Measurements from ENCODE around the gene EBF4. TPM values are rescaled to one million over a fixed set of nuclear protein-coding genes. Genes with fewer than 3 reads are reported as not detected.

The EBF4 gene
- polyA plus RNA-seq, 3 donors: 0.12 TPM; not detected in 2

DNA sequence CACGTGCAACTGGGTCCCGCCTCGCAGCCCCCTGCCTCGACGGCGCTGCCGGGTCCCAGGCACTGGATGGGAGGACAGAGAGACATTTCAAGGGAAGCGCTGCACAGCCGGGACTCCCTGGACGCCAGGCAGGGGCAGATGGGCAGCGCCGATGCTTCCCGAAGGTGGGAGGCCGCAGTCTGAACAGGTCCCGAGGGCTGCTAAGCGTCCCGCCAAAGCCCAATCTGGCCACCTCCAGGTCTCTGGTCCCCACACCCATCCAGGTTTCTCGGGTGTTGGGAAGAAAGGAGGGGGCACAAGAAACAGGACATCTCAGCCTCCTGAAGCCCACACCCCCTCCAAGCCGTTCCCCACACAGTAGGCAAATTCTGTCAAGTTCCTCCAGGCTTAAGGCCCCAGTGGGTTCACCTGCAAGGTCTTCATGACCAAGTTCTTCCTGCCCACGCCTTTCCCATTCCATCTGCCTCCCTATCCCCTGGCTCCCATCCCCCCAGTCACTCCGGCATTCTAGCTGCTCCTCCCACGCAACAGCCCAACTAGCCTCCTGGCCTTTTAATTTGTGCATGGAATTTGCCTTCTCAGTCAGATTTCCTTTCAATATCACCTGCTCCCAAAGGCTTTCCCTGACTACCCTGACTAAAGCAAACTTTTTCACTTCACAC is 113.2 kb downstream of the EBF4 start:
- intact Hi-C loops (cut with micrococcal nuclease): no loop called here
- DNase-seq: no peak
- Mint-ChIP-seq H3K27me3 (ENCODE audit: low read depth in 3 of 3) (peaks cover 58 to 73% (median 58%) of the 10 kb centered on the region in 3 donors), H3K27ac (no peak overlapping the region), H3K9me3 (peaks cover 0 to 10% (median 2%) of the 10 kb centered on the region in 7 donors), H3K36me3 (peaks cover 0 to 1% of the 10 kb centered on the region in 2 donors), H3K4me3 (peak overlapping the region in 1 of 2 donors; percentile 66), H3K4me1 (peaks cover 11% of the 10 kb centered on the region)
- Histone ChIP-seq H2AFZ (ENCODE audit: insufficient read depth, low read depth, low read length, poor library complexity, severe bottlenecking) (no peak overlapping the region), H3K4me2 (replicated peaks; ENCODE audit: extremely low read depth, low read length, poor library complexity, severe bottlenecking) (no peak overlapping the region), H3K36me3 (replicated peaks in 1 of 2; ENCODE audit: control insufficient read depth in 1 of 2, insufficient read depth in 2 of 2, low read length in 2 of 2) (no peaks in the 10 kb centered on the region), H3K9me3 (replicated peaks in 1 of 2; ENCODE audit: control insufficient read depth in 1 of 2, insufficient read depth in 1 of 2, low read length in 2 of 2) (no peaks in the 10 kb centered on the region), H4K20me1 (ENCODE audit: insufficient read depth, low read length) (no peaks in the 10 kb centered on the region), H3K9ac (ENCODE audit: insufficient read depth, low read length, poor library complexity, severe bottlenecking) (no peak overlapping the region), H3K27ac (ENCODE audit: low read depth in 1 of 2, low read length in 2 of 2) (no peak overlapping the region), H3K4me1 (ENCODE audit: control insufficient read depth in 1 of 2, insufficient read depth in 2 of 2, low read length in 2 of 2) (peaks cover 8% of the 10 kb centered on the region in 2 donors), H3K27me3 (ENCODE audit: control insufficient read depth in 2 of 2, insufficient read depth in 2 of 2, low read length in 2 of 2) (peaks cover 27 to 57% of the 10 kb centered on the region in 2 donors), H3K4me3 (replicated peaks in 1 of 3; ENCODE audit: low read depth in 2 of 3, low read length in 3 of 3) (no peak overlapping the region), H3K79me2 (ENCODE audit: insufficient read depth, low read length) (no peaks in the 10 kb centered on the region)
- 63% methylated on average over 15 of the region's 22 CpGs for WGBS (ENCODE audit: insufficient coverage)
- TF ChIP-seq, protein P1, sequence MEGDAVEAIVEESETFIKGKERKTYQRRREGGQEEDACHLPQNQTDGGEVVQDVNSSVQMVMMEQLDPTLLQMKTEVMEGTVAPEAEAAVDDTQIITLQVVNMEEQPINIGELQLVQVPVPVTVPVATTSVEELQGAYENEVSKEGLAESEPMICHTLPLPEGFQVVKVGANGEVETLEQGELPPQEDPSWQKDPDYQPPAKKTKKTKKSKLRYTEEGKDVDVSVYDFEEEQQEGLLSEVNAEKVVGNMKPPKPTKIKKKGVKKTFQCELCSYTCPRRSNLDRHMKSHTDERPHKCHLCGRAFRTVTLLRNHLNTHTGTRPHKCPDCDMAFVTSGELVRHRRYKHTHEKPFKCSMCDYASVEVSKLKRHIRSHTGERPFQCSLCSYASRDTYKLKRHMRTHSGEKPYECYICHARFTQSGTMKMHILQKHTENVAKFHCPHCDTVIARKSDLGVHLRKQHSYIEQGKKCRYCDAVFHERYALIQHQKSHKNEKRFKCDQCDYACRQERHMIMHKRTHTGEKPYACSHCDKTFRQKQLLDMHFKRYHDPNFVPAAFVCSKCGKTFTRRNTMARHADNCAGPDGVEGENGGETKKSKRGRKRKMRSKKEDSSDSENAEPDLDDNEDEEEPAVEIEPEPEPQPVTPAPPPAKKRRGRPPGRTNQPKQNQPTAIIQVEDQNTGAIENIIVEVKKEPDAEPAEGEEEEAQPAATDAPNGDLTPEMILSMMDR (IDR thresholded peaks at IDR 0.05): no peak

DNA sequence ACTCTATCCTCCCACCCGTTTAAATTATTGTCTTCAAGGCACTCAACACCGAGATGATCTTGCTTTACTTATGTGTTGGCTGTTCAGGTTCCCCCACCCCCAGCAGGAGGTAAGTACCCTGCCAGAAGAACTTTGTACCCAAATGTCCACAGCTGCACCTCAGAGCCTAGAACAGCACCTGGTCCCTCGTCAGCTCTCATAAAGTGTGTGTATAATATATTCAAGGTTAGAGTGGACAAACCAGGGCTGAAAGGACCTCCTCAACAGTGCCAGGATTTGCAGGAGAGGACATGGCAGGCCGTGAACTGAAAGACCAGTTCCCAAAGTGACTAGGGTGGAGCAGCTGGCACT is 113.7 kb downstream of the EBF4 start:
- H3K4me1 Mint-ChIP-seq: peaks cover 6% of the 10 kb centered on the region
- Histone ChIP-seq H3K4me2 (replicated peaks; ENCODE audit: extremely low read depth, low read length, poor library complexity, severe bottlenecking) (no peak overlapping the region), H3K9me3 (replicated peaks in 1 of 2; ENCODE audit: control insufficient read depth in 1 of 2, insufficient read depth in 1 of 2, low read length in 2 of 2) (no peaks in the 10 kb centered on the region), H4K20me1 (ENCODE audit: insufficient read depth, low read length) (no peaks in the 10 kb centered on the region), H2AFZ (ENCODE audit: insufficient read depth, low read depth, low read length, poor library complexity, severe bottlenecking) (no peak overlapping the region), H3K9ac (ENCODE audit: insufficient read depth, low read length, poor library complexity, severe bottlenecking) (no peak overlapping the region), H3K4me1 (ENCODE audit: control insufficient read depth in 1 of 2, insufficient read depth in 2 of 2, low read length in 2 of 2) (peaks cover 3% of the 10 kb centered on the region in 2 donors), H3K4me3 (replicated peaks in 1 of 3; ENCODE audit: low read depth in 2 of 3, low read length in 3 of 3) (no peak overlapping the region), H3K36me3 (replicated peaks in 1 of 2; ENCODE audit: control insufficient read depth in 1 of 2, insufficient read depth in 2 of 2, low read length in 2 of 2) (no peaks in the 10 kb centered on the region), H3K27ac (ENCODE audit: low read depth in 1 of 2, low read length in 2 of 2) (no peak overlapping the region), H3K27me3 (ENCODE audit: control insufficient read depth in 2 of 2, insufficient read depth in 2 of 2, low read length in 2 of 2) (peaks cover 23 to 52% of the 10 kb centered on the region in 2 donors), H3K79me2 (ENCODE audit: insufficient read depth, low read length) (no peaks in the 10 kb centered on the region)
- peaks cover 0 to 1% of the 10 kb centered on the region in 2 donors for H3K36me3 Mint-ChIP-seq
- TF ChIP-seq, protein P1 (IDR thresholded peaks at IDR 0.05): no peak
- H3K4me3 Mint-ChIP-seq: peak overlapping the region in 1 of 2 donors; percentile 66
- DNase-seq: no peak
- no peak overlapping the region for H3K27ac Mint-ChIP-seq
- intact Hi-C loops (cut with micrococcal nuclease): no loop called here
- H3K27me3 Mint-ChIP-seq (ENCODE audit: low read depth in 3 of 3): peaks cover 53 to 68% (median 55%) of the 10 kb centered on the region in 3 donors
- WGBS (ENCODE audit: insufficient coverage): 92% methylated on average over 2 of the region's 4 CpGs
- peaks cover 0 to 9% (median 2%) of the 10 kb centered on the region in 7 donors for H3K9me3 Mint-ChIP-seq
